Bronchial epithelial cell (primary cell): ENCODE measurements around the gene UNC5B. TPM values are rescaled to one million over a fixed set of nuclear protein-coding genes. Genes with fewer than 3 reads are reported as not detected.

Experiments used
- DNase-seq: peaks from one replicate; pipeline ENCODE4 v3.0.0-alpha.2; 2010; ENCODE audit warnings: low read depth
- FAIRE-seq: peaks from 2 replicates; lab custom pipeline; 2011; peaks lifted over from hg19 to GRCh38; lab: Jason Lieb, UNC
- H3K27me3 ChIP-seq: 2 replicates; pipeline ENCODE4 v1.5.1; 2011; ENCODE audit warnings: low read length; ENCODE audit not compliant: control insufficient read depth, insufficient read depth
- H3K36me3 ChIP-seq: 2 replicates; pipeline ENCODE4 v1.5.1; 2011; ENCODE audit warnings: low read length; ENCODE audit not compliant: control insufficient read depth, insufficient read depth
- H3K4me3 ChIP-seq: 2 replicates; pipeline ENCODE4 v1.5.1; 2011; ENCODE audit warnings: mild to moderate bottlenecking, low read depth, low read length, control low read depth
- total RNA-seq: library from RNA; depleted of rRNA; stranded (reverse); fragments of >200 nt; gene quantifications from 2 replicates; pipeline ENCODE4 v1.2.1, GENCODE V29; 2014
- TF ChIP-seq, protein P1 (sequence below): IDR thresholded peaks from 2 replicates; pipeline ENCODE4 v1.5.1; 2011; ENCODE audit warnings: mild to moderate bottlenecking, moderate library complexity, low read length, control low read depth, inconsistent platforms; ENCODE audit not compliant: insufficient read depth, severe bottlenecking

UNC5B gene
- total RNA-seq, 1 donor from 2014 or later = 36.6 TPM

GRCh38 chr10:71179382-71179781 is 33.0 kb upstream of the UNC5B start:
- FAIRE-seq = no peak
- peaks cover 2% of the 10 kb centered on the region for H3K27me3 ChIP-seq
- TF ChIP-seq, protein P1, sequence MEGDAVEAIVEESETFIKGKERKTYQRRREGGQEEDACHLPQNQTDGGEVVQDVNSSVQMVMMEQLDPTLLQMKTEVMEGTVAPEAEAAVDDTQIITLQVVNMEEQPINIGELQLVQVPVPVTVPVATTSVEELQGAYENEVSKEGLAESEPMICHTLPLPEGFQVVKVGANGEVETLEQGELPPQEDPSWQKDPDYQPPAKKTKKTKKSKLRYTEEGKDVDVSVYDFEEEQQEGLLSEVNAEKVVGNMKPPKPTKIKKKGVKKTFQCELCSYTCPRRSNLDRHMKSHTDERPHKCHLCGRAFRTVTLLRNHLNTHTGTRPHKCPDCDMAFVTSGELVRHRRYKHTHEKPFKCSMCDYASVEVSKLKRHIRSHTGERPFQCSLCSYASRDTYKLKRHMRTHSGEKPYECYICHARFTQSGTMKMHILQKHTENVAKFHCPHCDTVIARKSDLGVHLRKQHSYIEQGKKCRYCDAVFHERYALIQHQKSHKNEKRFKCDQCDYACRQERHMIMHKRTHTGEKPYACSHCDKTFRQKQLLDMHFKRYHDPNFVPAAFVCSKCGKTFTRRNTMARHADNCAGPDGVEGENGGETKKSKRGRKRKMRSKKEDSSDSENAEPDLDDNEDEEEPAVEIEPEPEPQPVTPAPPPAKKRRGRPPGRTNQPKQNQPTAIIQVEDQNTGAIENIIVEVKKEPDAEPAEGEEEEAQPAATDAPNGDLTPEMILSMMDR = no peak
- no peak for DNase-seq
- H3K4me3 ChIP-seq = no peak overlapping the region
- H3K36me3 ChIP-seq = no peaks in the 10 kb centered on the region

DNA sequence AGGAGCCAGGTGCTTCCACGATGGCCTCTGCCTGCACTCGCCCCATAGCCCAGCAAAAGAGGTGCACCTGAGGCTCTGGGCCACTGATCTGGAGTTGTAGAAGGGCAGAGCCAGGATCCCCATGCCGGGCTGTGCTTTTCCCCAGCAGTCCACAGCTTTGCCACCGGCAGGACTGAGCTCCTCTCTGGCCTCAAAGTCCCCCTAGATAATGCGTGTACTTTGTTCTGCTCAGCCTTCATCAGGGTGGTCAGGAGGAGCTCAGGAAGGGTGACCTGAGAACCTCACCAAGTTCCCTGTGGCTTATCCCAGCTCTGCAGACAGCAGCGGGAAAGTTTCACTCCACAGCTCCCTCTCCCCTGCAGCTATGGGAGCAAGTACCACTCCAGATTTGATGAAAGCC is 27.9 kb upstream of the UNC5B start:
- no peaks in the 10 kb centered on the region for H3K27me3 ChIP-seq
- DNase-seq (no peak), FAIRE-seq (no peak)
- no peak overlapping the region for H3K4me3 ChIP-seq
- TF ChIP-seq, protein P1 = no peak
- no peaks in the 10 kb centered on the region for H3K36me3 ChIP-seq

DNA sequence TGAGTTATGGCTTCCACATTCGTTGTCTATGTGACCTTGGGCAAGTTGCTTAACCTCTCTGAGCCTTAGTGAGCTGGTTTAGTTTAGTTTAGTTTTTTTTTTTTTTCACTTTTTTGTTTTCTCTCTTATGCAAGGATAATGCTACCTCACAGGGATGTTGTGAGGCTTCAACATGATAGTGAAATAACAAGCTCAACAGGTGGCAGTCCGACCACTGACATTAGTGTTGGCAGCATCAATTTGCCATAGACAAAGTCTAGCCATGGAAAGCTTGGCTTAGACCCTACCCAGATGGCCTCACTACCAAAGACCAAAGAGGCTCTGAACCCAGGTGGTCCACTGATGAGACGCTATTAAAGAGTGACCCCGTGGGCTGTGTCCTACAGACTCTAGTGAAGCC is 27.2 kb upstream of the UNC5B start:
- Histone ChIP-seq H3K4me3 (no peak overlapping the region), H3K27me3 (no peaks in the 10 kb centered on the region), H3K36me3 (no peaks in the 10 kb centered on the region)
- FAIRE-seq = no peak
- TF ChIP-seq, protein P1 = no peak
- DNase-seq = no peak

- Histone ChIP-seq H3K27me3 (peaks cover 2% of the 10 kb centered on the region), H3K36me3 (no peaks in the 10 kb centered on the region), H3K4me3 (no peak overlapping the region)
- no peak for DNase-seq
- TF ChIP-seq, protein P1 = no peak
- no peak for FAIRE-seq
Measured at GRCh38 chr10:71187197-71187596, 25.2 kb upstream of the UNC5B start.

DNA sequence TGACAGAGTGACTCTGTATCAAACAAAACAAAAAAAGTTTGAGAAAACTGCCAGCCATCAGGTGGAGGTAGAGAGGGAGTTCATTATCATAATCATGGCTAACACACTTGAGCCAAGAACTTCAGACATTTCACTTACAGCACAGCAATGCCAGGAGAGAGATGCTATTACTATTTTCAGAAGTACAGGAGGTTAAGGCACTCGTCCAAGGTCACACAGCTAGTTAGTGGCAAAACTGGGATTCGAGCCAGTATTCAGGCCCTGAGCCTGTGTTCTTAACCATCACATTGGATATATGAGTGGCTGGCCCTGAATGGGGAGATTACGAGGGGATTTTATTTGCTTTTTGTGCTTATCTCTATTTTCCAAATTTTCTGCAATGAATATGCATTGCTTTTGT is 24.8 kb upstream of the UNC5B start:
- Histone ChIP-seq H3K4me3 (no peak overlapping the region), H3K36me3 (no peaks in the 10 kb centered on the region), H3K27me3 (peaks cover 2% of the 10 kb centered on the region)
- TF ChIP-seq, protein P1 = no peak
- FAIRE-seq (no peak), DNase-seq (no peak)

DNA sequence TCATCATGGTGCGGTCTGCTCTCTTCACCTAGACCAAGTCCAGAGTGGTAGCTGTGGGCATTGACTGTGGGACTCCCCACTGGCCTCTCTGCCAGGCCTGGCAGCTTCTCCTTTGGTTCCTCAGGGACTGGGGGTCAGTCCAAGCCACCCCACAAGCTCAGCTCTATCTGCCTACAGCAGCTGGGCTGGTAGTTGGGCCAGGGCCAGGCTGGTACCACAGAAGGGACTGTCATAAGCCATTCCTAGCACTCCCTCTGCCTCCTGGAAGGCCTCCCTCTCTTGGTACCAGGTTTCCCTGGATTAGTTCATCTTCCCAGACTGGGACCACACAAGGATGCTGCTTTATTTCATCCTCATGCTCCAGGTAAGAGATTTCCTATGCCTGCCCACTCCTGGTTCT is 24.2 kb upstream of the UNC5B start:
- no peak for DNase-seq
- Histone ChIP-seq H3K36me3 (no peaks in the 10 kb centered on the region), H3K27me3 (peaks cover 2% of the 10 kb centered on the region), H3K4me3 (no peak overlapping the region)
- FAIRE-seq = no peak
- TF ChIP-seq, protein P1 = no peak
